Measurements from ENCODE around the gene CYP11A1. TPM values are rescaled to one million over a fixed set of nuclear protein-coding genes. Genes with fewer than 3 reads are reported as not detected.
A peak's percentile ranks its signal among the peaks of the same experiment; 100 is the strongest.

The CYP11A1 gene
- total RNA-seq, 1 donor from 2014 or later, result 2.6 TPM

DNA sequence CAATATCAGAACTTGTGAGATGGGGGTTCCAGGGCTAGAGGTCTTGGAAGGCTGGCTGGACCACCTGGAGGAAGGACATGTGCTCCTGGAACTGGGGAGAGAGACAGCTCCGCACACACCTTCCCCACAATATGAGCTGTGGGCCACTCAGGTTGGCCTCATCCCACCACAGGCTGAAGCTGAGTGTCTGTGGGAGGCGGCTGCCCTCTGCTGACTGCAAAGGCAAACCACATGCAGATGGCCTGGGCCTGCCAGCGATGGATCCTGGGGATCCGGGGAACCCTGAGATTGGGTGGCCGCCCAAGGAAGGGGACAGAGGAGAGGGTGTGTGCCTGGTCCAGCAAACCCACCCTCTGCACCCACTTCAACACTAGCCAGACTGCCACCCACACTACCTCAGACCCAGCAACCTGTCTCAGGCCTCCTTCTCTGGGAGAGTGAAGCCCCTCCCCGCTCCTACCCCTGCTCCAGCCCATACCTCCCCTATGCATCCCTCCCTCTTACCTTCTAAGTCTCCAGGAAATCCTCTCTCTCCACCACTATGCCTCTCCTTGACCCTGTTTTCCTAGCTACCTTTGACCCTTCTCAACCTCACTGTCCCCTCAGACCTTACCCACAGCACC lies 44.8 kb downstream of the CYP11A1 start:
- DNase-seq (ENCODE audit: low spot score), result peak; percentile 64

DNA sequence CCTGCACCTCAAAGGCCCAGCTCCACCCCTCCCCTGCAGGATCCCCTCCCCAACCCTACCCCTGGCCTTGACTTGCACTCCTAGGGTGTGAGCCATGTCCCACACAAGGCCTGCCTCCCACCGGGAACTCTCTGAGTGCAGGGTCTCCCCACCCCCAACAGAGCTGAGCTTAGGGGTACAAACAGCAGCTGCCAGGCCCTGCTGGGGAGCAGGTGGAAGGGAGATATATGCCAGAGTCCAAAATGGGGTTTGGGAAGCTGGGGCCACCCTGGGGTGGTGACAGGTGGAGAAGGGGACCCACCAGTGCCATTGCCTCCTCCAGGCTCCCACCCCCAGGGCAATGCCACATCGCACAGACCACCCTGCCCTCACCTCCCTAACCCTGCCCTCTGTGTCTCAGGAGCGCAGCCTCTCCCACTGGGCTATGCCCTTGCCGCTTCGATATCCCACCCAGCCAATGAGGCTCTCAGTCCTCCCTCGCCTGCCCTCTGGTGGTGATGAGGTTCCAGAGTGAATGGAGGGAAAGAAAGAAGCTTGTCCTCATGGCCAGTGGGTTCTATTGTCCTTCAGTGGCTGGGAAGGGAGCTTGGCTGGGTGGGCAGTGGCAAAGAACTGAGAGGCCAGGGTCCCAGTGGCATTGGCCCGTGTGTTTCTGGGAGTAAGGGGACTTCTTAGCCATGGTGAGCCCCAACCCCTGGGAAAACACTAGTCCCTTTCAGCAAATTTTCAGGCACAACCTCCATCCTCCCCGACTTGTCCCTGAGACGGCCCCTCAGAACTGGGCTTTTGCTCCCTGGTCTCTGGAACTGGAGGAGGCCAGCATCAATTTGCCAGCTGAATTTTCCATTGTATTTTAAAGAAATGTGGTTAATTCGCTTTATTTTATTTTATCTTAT lies 46.8 kb downstream of the CYP11A1 start:
- peak; percentile 66 for DNase-seq (ENCODE audit: low spot score)

DNA sequence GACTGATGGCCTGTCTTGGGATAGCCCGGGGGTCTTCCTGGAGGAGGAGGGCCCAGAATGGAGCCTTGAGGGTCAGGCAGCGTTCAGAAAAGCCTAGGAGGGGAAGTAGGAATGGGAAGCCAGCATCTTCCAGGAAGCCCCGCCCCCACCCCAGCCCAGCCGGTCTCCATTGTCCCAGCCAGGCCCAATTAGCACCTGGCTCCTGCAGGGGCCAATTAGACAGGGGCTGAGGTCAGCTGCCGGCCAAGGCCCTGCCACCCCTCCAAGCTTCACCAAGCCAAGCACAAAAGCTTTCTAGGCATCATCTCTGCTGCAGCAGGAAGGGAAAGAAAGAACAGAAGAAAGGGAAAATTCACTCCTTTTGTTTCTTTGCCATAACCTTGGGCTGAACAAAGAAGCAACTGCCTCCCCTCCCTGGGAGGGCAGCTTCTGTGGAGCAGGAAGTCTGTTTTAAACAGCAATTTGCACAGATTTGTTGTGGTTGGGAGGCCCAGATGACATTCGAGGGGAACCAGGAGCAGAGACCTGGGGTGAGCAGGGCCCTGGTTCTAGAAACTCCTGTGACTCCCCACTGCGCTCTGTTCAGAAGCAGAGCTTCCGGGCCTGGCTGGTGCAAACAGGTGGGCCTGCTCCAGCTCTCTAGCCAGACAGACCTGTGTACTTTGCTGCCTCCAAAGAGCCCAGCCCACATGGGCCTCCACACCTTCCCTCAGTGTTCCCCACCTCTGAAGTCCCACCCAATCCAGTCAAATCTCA lies 47.7 kb downstream of the CYP11A1 start:
- DNase-seq (ENCODE audit: low spot score), result no peak

DNA sequence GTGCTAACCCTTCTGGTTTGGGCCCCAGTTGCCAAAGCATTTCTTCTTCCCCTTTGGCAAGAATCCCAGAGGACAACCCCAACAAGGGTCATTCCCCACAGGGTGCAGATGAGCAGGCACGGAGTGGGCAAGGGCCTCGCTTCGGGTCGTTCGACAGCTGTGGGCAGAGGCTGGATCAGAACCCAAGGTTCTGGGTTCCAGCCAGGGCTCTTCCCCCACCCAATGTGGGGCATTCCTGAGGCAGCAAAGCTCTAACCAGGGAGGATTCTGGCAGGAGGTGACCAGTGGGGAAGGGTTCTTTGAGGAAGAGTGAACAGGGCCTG lies 48.3 kb downstream of the CYP11A1 start:
- no peak for DNase-seq (ENCODE audit: low spot score)

DNA sequence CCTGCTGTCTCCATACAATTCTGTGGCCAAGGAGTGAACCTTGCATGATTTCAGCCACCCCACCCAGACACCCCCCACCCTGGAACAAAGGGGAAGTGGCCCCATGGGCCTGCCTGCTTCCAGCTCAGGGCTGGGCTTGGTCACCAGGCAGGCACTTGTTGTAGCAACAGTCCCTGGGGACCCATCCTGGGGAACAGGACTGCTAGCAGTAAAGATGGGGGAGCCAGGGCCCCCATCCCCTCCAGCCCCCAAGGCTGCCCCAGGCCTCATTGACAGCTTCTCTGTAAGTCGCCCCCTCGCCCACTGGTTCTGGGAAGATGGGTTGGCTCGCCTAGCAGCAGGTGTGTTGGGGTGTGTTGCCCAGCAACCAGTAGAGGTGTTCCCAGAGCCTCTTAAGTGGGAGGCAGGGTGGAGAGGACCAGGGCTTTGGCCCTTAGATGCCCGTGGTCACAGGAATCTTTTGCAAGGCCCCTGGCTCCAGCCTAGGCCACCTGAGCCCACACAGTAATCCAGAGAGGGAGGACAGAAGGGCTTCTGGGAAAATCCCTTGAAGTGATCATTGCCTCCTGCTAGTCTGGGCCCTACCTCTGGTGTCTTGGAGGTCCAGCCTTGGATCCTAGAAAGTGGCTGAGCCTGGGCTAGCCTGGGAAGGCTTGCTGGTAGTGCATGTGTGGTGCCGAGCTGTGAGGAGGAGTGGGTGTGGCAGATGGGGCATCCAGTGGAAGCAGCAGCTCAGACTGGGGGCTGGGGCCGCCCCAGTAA lies 48.9 kb downstream of the CYP11A1 start:
- DNase-seq (ENCODE audit: low spot score), result peak; percentile 56

DNA sequence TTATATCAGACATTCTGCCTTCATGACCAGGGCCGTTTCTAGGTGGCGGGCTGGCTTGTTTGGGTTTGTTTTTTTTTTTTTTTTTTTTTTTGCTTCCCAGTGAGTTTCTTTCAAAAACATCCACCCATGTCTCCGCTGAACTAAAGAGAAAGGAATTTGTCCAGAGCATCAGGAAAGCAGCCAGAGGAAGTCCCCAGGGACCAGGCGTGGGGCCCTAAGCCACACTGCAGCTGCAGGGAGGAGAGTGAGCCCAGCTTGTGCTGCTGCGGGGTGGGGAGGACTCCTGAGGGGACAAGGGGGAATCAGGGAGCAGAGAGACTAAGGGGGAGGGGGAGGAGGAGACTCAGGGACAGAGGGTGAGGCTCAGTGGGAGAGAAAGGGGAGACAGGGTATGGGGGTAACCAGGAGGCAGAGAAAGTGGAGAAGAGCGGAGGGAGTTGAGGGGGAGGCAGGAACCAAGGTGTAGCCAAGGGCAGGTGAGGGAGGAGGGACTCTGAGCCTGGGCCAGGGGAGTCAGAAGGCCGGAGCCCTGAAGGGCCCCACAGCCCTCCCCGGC lies 49.5 kb downstream of the CYP11A1 start:
- DNase-seq (ENCODE audit: low spot score), result peak; percentile 96

DNA sequence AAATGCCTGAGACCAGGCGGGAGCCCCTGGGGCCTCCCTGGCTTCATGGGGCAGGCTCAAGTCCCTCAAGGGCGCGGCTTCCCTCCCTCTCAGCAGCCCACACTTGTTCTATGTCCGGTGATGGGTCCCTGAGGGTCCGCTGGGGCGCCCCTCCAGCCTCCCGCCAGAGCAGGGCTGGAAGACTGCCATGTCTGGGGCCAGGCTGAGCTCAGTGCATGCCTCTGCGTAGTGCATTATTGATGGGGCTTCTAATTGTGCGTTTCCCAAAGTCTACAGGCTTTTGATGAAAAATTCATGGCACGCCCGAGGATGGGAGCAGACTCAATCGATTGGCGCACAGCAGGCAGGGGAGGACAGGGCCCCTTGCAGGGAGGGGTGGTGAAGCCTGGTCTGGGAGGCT lies 51.3 kb downstream of the CYP11A1 start:
- DNase-seq (ENCODE audit: low spot score), result peak; percentile 60

DNA sequence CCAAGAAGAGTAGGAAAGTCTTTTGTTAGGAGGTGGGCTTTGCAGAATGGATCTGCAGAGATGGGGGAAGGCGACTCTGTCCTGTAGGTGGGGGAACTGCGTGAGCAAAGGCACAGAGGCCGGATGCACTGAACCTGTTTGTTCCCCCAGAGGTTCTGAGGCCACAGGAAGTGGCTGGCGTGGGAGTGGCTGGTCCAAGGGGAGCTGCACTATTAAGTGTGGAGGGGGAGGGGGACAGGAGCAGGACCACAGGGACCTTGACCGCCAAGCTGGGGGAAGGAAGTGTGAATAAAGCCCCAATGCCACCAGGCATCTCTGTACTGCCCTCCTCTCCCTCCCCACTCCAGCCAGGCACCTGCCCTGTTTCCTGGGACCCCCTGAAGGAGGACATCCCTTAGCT lies 51.8 kb downstream of the CYP11A1 start:
- DNase-seq (ENCODE audit: low spot score), result no peak

DNA sequence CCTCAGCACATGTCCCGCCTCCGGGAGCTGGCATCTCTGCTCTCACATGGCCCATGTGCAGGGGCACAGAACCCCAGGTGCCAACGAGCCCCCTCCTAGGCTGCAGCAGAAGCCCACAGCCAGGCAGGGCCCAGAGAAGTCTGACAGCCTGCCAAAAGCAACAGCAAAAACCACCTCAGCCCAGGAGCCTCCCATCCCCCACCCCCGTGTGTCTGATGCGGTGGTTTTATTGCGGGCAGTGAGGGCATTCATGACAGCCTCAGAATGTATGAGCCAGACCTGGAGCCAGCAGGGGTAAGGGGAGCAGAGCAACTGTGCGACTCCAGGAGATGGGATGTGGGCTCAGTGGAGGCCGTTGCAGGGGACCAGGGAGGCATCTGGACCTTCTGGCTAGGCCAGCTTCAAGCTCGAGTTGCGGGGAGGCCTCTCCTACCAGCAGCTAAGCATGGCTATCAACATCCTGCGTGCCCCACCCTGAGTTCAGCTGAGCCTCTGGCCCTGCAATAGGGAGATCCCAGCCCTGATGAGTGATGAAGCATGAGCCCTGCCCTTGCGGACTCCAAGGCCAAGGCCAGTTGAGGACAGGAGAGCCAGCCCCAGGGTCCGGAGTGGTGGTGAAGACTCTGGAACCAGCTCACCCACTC lies 52.5 kb downstream of the CYP11A1 start:
- peak; percentile 66 for DNase-seq (ENCODE audit: low spot score)

DNA sequence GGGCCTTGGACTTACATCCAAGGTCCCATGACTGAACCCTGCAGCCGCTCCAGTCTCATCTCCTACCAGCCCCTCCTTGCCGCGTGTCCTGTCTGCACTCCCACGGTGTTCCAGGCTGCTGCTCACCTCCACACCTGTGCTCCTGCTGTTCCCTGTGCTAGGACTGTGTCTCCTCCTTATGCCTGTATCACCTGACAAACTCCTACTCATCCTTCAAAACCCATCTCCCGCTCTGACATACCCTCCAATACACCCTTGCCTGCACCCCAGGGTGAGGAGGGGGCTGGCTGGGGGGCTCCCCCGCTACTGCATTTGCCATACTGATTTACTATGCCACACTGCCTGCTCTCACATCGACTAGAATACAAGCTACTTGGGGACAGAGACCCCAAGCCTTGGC lies 53.6 kb downstream of the CYP11A1 start:
- no peak for DNase-seq (ENCODE audit: low spot score)

DNA sequence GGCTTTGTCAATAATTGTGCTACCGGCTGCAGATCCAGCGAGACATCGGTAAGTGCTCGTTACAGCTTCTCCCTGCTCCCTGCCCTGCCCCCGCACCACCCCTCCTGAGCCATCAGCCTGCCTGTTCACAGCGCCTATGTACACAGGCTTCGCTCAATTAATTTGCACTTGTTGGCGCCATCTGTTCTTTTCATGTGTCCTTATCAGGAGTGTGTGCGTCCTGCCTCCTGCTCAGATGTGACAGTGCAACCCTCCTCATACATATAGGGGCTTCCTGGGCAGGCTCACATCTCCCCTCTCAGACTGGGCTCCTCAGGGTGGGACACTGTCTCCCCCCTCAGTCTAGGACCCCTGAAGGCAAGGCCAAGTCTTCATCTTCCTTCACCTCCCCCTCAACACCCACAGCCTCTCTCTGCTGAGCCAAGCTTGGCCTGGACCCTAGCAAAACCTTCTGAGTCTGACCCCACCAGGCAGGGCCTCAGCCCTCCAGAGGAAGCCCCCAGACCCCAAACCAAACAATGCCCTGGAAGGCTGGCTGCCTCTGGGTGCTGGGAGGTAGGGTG lies 54.9 kb downstream of the CYP11A1 start:
- no peak for DNase-seq (ENCODE audit: low spot score)

DNA sequence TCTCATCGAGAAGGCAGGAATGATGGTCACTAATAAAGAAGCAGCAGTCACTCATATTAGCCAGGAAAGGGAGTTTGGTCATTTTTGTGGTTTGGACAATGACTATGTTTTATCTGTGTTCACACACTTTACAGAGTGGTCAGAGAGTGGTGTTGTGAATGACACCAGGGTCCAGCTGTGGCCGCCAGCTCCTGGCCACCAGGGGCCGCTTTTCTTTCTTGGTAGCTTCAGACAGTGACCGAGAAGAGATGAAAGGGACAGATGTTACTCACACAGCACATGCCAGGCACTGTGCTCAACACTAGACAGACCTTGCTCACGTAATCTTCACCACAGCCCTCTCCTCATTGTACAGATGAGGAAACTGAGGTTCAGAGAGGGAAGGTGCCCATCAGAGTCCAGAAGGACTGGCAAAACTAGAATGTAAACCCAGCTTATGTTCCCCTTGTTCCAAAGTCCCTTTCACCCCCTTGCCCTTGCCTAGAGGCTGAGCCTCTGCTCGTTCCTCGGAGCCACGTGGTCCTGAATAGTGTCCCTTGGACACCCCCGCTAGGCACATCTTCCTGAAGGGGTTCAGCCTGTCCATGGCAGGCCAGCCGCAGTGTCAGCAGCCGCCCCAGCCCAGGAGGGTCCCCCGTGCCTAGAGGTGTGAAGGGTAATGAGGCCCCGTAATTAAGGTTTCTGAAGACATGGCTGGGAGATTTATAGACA lies 55.6 kb downstream of the CYP11A1 start:
- no peak for DNase-seq (ENCODE audit: low spot score)

DNA sequence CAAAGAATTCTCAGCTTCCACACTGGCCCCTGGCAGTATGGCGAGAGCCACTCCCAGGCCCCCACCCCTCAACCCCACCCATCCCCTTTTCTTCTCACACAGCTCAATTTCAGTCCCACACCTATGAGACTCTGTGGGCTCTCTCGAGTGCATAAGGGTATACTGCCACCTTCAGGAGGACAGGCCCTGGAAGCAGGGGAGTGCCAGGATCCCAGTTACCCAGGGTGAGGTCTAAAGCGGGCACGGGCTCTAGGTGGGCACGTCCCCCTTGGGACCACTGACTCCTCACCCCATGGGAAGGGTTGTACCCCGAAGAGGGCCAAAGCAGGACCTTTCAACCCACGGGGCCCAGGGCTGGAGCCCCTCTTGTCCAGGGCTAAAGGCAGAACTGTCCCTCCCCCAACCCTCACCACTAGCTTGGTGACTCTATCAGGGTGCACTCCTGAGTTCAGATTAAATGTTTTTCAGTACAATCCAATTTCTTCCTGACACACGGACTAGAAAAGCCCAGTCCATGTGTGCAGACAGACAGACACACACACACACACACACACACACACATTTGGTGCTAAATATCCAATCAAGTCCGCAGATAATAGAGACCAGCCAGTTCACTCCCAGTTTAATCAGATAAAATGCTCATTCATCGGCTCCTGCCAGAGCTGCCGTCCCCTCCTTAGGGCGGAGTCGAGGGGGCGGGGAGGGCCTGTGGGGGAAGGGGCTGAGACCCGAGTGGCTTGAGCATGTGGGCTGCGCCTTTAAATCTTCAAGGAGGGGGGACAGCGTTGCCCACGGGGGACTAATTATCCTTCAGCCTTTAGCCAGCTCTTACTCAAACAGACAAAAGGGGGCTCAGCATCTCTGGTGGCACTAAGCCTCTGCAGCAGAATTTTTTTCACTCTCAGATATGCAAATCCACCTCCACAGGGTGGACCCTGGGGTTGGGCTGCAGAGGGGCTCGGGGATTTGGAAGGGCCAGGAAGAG lies 59.3 kb downstream of the CYP11A1 start:
- DNase-seq (ENCODE audit: low spot score), result peak; percentile 77

DNA sequence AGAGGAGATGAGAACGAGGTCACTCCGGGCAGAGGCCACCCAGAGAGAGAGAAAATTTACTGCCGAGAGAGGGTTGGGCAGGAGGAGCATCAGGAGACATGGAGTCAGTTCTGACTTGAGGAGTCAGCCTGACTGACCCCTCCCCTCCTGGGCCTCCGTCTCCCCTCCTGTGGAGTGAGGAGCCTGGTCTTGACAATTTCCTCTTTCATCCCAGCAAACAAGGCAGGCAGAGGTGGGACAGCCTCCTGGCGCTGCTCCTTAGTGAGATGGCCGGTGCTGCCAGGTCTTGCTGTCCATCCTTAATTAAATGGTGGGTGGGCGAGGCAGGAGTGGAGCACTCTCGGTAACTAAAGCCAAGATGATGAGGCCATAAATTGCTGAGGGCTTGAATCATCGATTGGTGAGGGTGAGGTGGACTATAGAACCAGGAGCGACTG lies 60.6 kb downstream of the CYP11A1 start:
- DNase-seq (ENCODE audit: low spot score), result no peak

DNA sequence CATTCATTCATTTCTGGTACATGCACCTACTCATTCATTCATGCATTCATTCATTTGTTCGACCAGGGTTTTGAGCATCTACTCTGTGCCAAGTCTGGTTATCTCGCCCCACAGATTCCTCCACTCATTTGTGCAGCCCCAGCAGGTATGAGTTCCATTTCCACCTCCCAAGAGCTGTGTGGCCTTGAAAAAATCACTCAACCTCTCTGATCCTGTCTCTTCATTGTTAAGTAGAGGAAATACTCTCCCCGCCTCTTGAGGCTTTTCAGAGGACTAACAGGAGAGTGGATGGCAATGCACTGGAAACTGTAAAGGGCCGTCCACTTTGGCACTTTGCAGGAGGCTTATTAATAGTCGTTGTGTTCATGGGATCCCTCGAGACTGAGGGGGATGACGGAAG lies 61.8 kb downstream of the CYP11A1 start:
- DNase-seq (ENCODE audit: low spot score), result no peak

DNA sequence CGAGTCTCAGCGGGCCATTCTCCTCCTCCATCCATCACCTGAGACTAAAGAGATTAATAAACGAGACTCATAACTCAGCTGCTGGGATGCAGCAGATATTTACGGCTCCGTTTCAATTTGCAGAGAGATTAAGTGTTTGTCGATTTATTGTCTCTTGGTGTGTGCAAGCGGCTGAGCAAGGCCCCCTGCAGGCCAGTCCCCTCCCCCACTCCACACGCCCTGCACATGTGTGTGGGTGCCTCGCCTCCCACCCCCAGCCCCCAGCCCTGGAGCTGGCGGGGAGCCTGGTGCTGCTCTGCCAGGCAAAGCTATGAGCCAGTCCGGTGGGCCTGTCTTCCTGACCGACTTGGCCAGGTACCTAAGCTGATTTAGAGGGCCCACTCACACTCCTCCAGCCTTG lies 63.0 kb downstream of the CYP11A1 start:
- no peak for DNase-seq (ENCODE audit: low spot score)

DNA sequence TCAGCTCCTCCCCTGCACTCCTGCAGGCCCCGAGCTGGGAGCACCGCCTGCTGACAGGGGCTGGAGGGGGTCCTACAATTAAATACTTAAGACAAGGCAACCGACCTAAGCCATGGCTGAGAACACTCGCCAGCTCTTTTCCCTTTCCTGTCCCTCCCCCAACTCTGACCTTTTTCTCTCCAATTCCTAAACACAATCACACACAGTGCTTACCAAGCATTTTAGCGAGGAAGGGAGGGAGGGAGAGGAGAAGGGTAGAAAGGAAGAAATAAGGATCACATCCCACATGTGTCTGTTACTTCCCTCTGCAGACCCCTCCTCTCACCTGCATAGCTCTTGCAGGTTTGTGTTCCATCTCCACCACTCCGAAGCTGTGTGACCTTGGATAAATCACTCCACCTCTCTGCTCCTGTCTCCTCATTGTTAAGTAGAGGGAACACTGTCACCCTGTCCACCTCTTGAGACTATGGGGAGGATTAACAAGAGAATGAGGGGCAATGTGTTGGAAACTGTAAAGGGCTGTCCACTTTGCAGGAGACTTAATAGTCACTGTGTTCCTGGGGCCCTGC lies 63.6 kb downstream of the CYP11A1 start:
- DNase-seq (ENCODE audit: low spot score), result no peak

DNA sequence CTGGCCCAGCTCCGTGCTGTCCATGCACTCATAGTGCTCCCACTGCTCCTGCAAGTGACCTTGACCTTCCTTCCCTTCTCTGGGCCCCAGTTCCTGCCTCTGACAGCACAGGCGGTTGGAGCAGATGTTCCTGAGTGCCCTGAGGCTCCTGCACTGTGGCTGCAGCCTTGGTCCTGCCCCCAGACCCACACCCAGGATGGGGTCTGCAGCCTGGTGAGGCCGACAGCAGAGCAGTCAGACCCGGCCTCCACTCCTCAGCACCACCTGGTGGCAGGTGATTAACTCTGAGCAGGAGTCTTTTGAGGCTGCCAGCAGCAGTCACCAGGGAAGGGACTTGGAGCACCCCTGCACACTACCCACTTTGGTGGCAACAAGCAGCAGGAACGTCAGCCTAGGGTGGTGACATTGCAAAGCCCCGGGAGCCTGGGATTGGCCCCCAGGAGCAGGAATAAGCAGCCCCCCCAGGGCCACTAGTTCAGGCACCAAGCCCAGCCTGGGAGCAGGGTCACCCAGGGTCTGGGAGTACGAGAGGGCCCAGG lies 64.6 kb downstream of the CYP11A1 start:
- no peak for DNase-seq (ENCODE audit: low spot score)
